Daoy (cell line): ENCODE results near the gene SIRT3. TPM values are rescaled to one million over a fixed set of nuclear protein-coding genes. Genes with fewer than 3 reads are reported as not detected.

Experiments
- total RNA-seq: library from RNA; depleted of rRNA; stranded (reverse); fragments of >200 nt; shearing (Covaris generic); gene quantifications from 2 replicates; pipeline ENCODE4 v1.2.3, GENCODE V29; 2014; rRNA removed

Gene SIRT3
- total RNA-seq, 1 experiment from 2014 or later, result 5.4 TPM

Other genes starting within 250 kb of the SIRT3 start
- not detected in 2 replicates for gene SCGB1C1, start 43.3 kb downstream of the SIRT3 start, total RNA-seq
- gene BET1L, start 28.9 kb downstream of the SIRT3 start, total RNA-seq, result 9.3 and 19.7 TPM in 2 replicates
- gene RIC8A, start 28.6 kb downstream of the SIRT3 start, total RNA-seq, result 116 and 130 TPM in 2 replicates
- 334 and 350 TPM in 2 replicates for gene PSMD13, start 634 bp upstream of the SIRT3 start, total RNA-seq
- gene NLRP6, start 42.1 kb upstream of the SIRT3 start, total RNA-seq, result not detected in 2 replicates
- 0.42 and 1.4 TPM in 2 replicates for gene PGGHG, start 52.8 kb upstream of the SIRT3 start, total RNA-seq
- not detected in 2 replicates for gene IFITM5, start 63.2 kb upstream of the SIRT3 start, total RNA-seq
- gene IFITM2, start 71.5 kb upstream of the SIRT3 start, total RNA-seq, result 1.2 and 6.1 TPM in 2 replicates
- gene IFITM1, start 77.7 kb upstream of the SIRT3 start, total RNA-seq, result 1.2 TPM in 2 replicates
- gene IFITM3, start 84.5 kb upstream of the SIRT3 start, total RNA-seq, result 16.9 and 22.8 TPM in 2 replicates
- 3.0 and 4.9 TPM in 2 replicates for gene B4GALNT4, start 133.2 kb upstream of the SIRT3 start, total RNA-seq
- 7.3 and 22.9 TPM in 2 replicates for gene PKP3, start 157.9 kb upstream of the SIRT3 start, total RNA-seq
- gene SIGIRR, start 178.7 kb upstream of the SIRT3 start, total RNA-seq, result 10.5 and 25.8 TPM in 2 replicates
- 0.17 TPM in 1 of 2 replicates, not detected in the other for gene ANO9, start 205.7 kb upstream of the SIRT3 start, total RNA-seq
- gene PTDSS2, start 213.9 kb upstream of the SIRT3 start, total RNA-seq, result 16.2 and 24.4 TPM in 2 replicates